GM21423 (cell line): ENCODE results near the gene RILP.

Source experiments
- ATAC-seq: cut with Tn5 transposase; IDR thresholded peaks from one replicate; pipeline ENCODE4 v1.9.1; 2021; ENCODE audit warnings: mild to moderate bottlenecking, moderate library complexity; ENCODE audit not compliant: unreplicated experiment

The RILP gene

DNA sequence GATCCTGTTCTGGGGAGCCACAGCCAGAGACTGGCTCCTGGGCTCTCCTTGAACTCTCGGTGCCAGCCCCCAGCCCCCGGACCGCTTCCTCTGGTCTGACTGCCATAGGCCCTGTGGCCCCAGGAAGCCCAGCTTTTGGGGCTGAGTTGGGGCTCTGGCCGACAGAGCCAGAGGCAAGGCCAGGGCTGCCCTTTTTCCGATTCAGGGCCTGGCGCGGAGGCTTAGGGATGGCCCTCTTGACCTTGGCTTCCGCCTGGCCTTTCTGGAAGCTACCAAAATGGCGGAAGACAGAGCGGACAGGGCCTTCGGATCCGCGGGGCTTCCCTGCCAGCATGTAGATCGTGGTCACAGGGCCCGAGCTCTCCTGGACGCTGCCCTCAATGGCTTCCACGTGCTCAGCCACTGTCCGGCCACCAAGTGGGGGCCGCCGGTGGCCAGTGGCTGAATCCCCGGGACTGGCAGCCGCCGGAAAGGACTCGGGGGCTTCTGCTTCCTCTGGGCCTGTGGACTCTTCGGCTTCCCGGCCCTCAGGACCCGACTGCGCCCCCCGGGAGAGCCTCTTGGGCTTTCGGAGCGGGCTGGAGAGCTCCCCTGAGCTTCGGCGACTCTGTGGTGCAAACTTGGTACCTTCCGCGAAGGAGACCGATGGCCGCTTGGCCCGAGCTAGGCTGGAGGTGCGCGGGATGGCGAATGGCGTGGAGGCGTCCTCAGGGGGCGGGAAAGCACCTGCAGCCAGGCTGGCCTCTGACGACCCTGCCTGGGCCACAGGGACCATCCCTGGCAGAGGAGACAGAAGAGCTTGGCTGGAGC is 14.6 kb downstream of the RILP start:
- ATAC-seq = no peak

DNA sequence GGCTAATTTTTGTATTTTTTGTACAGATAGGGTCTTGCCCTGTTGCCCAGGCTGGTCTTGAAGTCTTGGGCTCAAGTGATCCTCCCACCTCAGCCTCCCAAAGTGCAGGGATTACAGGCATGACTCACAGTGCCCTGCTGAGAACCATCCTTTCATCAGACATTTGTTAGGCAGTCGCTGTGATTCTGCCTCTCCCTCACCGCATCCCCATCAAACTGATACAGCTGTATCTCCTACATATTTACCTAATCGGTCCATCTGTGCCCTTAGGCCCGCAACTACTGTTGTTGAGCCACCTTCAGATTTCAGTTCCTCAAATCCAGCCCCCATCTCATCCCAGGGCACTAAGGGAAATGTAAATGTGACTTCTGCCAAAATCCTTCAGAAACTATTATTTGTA is 19.0 kb downstream of the RILP start:
- ATAC-seq = no peak

DNA sequence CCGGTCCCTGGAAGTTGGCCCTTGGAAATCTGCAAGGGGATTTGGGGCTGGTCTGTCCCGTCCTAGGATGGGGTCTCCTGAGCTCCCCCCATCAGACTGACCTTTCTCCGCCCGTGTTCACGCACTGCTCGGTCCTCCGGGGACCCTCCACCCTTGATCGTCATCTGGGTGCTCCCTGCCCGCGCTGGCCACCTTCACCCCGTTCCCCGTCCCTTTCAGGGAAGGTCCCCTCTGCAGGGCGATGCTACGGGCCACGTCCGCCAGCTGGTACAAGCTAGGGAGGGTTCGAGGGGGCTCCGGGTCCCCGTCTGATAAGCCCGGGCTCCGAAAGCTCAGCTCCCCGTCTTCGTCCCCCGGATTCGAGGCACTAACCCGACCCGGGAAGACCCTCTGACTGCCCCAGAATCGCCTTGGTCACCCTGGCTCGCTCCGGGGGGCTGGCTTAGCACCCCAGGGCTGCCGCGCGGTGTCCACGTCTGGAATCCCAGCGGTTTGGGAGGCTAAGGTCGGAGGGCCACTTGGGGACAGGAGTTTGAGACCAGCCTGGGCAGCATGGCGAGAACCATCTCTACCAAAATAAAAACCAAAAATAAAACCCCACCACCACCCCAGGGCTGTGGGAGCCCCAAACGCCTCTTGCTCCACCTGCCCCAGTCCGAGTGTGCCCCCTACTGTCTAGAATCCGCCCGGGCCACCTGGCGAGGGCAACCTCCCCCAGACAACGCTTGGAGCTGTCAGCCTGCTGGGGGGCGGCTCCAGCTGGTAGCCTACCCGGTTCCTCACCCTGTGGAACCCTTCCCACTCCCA is 20.0 kb downstream of the RILP start:
- ATAC-seq = no peak

DNA sequence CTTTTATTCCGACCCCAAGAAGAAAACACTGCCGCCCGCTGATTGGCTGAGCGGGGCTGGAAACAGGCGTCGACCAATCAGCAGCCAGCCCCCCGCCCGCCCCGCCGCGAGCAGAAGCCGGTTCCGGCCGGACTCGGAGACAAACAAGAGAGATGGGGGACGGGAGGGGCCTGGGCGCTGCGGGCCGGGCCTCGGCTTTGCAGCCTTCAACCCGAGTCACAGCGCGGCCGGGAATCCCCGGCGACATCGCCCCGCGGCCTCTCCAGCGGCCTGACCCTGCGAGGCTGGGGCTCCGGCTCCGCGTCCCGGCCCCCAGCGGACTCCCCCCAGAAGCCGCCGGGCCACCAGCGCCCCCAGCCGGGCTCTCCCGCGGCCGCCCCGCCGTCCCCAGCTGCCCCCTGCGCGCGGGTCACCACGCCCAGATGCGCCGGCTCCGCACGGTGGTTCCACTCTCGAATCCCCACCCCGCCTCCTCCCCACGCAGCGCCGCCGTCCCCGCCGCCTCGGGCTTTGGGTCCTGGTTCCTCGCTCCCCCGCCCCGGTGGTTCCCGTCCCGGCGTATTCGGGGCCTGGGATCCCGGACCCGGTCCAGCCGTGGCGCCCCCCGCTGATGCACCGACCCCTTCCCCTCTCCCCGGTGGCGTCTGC is 20.7 kb downstream of the RILP start:
- peak; percentile 42 for ATAC-seq

DNA sequence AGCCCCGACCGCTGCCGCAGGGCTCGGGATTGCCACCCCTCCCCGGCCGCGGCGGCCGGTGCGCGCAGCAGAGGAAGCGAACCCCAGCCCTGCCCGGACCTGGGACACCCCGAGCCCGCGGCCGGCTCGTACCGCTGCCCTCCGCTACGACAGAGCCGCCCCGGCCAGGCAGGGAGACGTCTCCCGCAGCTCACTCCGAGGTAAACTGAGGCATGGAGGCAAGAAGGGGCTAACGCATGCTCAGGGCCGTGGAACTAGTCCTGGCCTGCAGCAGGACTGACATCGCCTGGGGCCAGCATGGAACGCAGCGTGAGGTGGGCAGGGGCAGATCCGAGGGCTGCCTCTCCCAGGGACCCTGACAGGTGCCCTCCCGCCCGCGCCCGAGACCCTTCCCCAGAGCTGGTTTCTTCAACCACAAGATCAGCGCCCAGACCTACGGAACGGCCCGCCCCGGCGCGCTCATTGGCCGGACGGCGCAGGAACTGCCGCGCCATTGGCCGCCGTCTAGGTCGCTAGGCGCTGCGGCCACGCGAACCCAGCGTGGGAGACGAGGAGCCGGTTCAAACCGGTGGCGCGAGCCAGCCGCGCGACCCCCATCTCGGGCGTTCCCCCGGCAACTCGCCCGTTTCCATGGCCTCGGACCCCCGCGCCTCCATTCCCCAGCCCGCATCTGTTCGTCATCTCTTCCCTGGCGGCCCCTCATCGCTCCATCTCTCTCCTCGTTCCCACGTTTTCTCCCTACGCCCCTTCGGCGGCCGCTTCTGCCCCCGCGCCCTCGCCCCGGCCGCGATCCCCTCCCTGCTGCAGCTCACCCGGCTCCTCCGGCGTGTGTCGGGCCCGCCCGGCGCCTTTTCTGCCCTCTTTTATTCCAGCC is 21.4 kb downstream of the RILP start, which contains the start of gene SLC43A2:
TSS of gene SLC43A2 (minus strand) at position 853 of the 874 bp plus-strand sequence. CDS start 960 bp downstream, outside the sequence.
- peak; percentile 41 for ATAC-seq

DNA sequence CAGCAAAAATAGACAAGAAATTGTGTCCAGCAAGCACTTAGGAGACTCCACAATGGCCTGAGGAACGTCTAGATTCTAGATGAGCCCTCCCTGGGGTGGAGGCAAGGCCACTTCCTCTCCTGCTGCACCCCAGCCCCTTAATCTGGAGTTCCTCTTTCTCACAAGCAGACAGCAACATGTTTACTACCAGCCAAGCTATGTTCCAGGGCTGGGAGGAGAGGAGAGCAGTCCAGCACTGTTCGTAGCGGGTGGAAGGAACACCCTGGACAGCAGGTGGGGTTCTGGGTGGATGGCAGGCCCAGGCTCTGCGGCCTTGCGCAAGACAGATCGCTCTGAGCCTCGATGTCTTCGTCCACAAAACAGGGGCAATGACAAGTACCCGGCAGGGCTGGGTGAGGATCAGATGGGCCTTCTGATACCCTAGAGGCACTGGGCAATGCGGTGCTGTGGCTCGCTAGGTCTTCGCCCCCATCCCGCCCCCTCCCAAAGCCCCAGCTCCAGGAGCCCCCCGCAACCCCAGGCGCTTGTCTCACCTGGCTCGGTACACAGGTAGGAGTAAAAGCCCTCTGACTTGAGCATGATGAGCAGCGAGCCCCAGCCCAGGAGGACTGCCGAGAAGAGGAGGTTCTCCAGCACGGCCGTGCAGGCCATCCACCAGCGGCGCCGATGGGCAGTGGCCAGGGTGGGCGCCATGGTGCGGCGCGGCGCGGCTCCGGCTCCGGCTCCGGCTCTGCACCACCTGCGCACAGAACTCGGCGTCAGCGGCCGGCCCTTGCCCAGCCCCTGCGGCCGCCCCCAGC is 22.3 kb downstream of the RILP start:
- ATAC-seq = no peak

DNA sequence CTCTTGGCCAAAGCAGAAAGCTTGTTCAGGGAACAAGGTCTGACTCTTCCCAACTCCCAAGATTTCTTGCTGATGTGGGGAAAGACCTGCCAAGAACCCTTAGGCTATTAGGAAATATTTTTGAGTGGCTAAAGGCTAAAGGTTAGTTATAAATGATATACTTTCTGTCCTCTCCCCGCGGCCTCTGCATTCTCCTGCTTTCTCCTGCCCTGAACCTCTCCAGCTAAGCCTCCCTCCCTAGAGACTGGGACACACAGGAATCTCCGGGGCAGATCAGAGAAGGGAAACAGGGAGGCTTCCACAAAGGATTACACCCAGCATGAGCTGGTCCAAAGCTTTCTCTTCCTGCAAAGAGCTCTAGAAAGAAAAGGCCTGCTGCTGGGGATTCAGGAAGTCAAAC is 23.3 kb downstream of the RILP start:
- no peak for ATAC-seq

DNA sequence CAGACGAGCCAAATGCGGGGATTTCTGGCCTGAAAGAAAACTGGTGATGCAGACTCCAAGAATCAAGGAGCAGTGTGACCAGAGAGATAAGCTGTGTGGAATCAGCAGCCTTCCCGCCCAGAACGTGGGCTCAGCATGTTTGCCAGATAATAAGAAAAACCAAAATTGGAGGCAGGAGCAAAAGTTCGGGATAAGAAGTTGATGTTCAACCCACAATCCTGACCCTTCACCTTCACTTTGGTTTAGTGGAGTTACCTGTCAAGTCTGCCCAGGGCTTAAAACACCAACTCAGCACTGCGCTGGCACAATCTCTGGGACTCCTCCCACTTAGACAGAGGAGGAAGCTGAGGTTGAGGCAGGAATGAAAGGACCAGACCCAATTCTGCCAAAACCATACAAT is 24.1 kb downstream of the RILP start:
- no peak for ATAC-seq

DNA sequence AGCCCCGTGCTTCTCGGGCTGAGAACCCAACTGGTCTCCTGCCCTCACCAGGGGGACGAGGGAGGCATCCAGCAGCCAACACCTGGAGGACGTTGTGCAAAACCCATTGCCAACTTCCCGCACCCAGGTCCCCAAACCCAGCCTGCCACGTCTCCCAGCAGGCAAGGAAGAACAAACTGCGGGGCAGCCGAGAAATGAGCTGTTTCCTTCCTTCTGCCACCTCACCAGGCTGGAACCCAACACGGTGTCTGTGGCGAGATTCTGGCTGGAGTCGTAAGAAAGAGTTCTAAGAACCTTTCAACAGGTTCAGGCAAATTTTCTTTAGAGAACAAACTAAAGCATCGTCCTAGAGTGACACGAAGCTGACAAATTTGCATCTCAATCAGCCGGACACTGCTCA is 24.6 kb downstream of the RILP start:
- no peak for ATAC-seq

DNA sequence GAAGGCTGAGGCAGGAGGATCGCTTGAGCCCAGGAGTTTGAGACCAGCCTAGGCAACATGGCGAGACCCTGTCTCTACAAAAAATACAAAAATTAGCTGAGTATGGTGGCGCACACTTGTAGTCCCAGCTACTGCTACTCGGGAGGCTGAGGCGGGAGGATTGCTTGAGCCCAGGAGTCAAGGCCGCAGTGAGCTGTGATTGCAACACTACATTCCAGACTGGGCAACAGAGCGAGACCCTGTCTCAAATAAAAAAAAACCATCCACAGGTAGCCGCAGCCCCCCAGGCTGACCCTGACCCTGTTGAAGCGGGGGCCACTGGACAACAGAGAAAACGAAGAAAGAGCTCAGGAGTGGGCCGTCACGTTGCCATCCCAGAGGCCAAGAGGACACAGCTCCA is 25.0 kb downstream of the RILP start:
- no peak for ATAC-seq

DNA sequence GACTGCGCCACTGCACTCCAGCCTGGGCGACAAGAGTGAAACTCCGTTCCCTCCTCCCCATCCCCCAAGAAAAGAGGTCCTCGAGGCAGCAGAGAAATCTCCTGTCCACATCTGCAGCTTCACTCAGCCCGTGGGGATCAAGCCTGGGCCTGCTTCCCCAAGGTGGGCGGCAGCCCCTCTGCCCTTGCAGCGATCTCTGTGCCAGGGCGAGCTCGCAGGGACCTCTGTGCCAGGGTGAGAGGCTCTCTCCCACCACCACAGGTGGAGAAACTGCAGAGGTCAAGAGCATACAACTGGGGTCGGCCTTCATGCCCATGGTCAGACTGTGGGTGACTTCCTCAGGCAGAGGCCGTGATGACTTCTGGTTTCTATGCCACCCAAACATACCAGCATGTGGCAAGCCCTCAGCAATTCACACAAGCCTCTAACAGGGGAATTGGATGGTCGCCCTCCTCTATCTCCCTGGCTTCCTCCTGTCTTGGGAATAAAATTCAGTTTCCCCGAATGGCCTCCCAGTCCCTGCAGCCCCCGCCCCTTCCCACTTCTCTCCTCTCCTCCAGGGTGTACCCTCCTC is 26.5 kb downstream of the RILP start:
- ATAC-seq = no peak

DNA sequence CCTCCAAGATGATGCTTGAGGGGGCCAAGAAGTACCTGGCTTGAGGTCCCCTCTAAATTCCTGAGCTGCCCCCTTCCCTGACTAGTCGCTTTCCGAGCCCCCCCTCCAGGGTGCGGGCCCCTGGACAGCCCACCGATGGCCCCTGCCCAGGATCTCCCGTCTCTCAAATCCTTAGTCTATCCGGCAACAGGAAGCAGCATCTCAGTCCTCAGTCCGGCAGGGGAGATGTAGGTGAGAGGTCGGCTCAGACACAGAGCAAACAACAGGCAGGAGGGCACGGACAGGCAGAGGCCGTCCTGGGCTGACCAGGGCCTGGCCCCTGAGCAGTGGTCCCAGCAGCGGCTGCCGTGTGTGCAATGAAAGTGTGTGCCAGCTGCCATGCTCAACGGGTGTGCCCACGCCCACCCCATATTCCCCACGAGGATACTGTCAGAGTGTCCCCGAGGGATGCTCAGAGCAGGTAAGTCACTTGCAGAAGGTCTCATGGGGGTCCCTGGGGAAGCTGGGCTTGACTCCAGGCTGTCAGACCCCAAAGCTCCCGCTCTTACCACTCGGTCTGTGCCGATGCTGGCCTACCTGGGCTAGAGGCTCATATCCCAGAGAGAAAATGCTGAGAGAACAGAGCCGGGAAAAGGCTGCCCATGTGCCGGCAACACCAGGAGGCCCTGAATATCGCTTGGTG is 28.3 kb downstream of the RILP start:
- ATAC-seq = no peak

DNA sequence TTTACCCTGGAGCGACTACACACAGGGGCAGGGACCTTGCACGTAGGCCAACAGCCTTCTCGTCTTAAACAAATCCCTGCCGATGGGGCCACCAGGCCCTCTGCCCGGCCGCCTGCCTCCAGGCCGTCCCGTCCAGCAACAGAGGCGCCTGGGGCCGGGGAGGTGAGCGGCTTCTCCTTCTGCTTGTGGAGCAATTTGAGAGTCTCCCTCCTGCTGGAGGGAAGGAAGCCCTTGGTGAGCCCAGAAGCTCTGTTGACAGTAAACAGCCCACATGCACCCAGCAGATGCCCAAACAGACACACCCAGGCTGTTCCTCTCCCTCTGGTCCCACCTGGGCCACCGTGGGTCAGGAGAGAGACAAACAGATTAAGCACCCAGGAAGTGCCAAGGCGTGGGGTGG is 29.2 kb downstream of the RILP start:
- no peak for ATAC-seq

DNA sequence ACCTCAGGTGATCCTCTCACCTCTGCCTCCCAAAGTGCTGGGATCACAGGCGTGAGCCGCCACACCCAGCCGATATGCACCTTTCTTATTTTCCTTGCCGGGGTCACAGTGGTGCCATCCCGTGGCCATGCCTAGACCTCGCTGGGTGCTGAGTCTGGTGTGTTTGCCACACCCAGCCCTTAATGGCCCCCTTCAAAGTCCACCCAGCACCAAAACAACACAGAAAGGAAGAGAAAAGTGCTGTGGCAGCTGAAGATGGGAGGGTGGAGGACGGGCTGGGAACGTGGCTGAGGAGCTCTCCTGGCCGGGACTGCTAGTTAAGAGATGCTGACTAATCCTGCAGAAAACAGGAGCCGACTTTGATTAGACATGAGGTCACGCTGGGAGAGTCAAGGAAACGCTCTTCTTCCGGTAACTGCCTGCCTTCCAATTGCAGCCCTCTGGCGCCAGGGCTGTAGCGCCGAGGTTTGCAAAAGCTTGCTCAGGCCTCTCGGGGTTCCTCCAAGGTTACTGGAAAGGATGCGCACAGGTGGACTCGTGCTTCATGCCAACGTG is 32.0 kb downstream of the RILP start:
- ATAC-seq = no peak

DNA sequence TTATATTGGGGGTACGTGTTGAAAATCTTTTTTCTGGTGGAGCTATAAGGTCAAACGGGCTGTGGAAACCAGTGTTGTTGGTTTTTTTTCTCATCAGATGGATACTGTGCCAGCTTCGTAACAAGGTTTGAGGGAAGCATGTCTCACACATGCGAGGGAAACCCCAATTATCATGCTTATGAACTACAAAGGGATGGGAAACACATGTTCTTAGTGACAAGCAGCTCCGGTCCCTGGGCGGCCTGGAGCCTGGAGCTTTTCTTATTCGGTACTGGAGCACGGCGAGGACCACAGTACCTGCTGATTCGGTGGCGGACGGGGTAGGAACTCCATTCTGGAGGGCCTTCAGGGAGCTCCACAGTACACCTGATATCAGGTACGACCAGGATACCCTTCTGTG is 33.6 kb downstream of the RILP start:
- ATAC-seq = no peak

DNA sequence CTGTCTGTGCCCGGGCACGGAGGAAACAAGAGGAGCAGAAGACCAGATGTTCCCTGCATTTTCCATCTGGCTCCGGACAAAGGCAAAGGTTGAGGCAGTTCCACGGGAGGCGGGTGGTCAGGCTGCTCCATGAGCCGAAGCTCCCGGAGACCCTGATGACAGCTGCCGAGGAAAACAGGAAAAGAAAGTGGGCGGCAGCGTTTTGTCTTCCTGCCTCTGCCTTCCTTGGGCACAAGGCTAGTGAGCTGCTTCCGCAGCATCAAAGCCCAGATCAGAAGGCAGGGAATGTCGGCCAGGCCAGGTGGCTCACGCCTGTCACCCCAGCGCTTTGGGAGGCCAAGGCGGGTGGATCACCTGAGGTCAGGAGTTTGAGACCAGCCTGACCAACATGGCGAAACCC is 37.3 kb downstream of the RILP start:
- ATAC-seq = no peak

DNA sequence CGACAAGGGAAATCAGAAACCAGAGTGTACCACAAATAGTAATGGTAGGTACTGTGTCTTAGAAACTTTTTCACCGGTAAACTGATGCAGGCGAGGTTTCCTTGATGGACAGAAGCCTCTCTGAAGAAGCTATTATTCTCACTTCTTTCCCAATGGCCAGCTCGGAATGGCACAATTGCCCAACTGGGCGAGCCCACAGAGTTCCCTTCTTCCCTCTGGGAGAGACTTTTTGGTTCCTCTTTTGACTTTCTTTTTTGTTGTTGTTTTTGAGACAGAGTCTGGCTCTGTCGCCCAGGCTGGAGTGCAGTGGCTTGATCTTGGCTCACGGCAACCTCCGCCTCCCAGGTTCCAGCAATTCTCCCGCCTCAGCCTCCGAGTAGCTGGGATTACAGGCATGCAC is 38.0 kb downstream of the RILP start:
- ATAC-seq = no peak

DNA sequence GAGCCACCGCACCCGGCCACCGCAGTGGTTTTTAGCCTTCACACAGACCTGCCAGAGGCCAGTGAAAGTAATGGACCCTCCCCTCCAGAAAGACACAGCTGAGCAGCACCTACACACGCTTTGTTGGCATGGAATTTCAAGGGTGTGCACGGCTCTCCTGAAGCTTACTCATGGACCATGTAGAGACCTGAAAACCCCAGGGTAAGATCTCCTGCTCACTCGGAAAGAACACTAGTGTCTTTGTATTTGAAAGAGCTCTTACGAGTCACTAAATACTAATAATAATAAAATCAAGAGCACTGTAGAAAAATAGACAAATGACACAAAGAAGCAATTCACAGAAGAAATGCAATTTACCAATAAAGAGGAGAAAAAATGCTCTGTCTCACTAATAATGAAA is 41.0 kb downstream of the RILP start:
- ATAC-seq = no peak

DNA sequence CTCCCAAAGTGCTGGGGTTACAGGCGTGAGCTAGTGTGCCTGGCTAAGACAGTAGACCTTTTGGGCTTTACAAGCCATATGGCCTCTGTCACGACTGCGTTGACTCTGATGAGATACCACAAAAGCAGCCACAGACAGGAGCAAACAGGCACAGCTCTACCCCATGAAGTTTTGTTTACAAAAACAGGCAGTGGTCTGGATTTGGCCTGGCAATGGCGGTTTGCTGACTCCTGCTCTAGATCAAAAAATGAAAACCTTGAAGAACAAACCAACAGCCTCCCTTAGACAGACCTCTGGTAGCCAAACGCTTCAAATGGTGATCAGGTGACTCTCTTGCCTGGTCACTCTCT is 41.7 kb downstream of the RILP start:
- no peak for ATAC-seq
